K562 (cell line): ENCODE data around the gene ITGA7. TPM values are rescaled to one million over a fixed set of nuclear protein-coding genes. Genes with fewer than 3 reads are reported as not detected.
A peak's percentile ranks its signal among the peaks of the same experiment; 100 is the strongest.

ENCODE experiments used
- ATF2 ChIP-seq: sonication (generic); formaldehyde crosslinking; IDR thresholded peaks from 2 replicates; pipeline ENCODE4 v1.8.1; 2022; ENCODE audit warnings: missing genetic modification reagents
- CGGBP1 ChIP-seq: fragments of 250-450 bp; sonication (Bioruptor Pico); IDR thresholded peaks from 2 replicates; pipeline ENCODE4 v1.9.0; 2021; ENCODE audit warnings: mild to moderate bottlenecking
- CHCHD3 ChIP-seq: fragments of 250-450 bp; sonication (Bioruptor Pico); IDR thresholded peaks from 2 replicates; pipeline ENCODE4 v2.1.2; 2022; ENCODE audit warnings: mild to moderate bottlenecking
- CREB3 ChIP-seq: fragments of 450-650 bp; conservative IDR thresholded peaks from 2 replicates; pipeline ENCODE4 v1.6.1; 2016; ENCODE audit warnings: missing genetic modification characterization, low read depth, mild to moderate bottlenecking, missing compliant biosample characterization, moderate library complexity
- ELK3 ChIP-seq: fragments of 450-650 bp; formaldehyde crosslinking; IDR thresholded peaks from 2 replicates; pipeline ENCODE4 v1.4.0; 2020; ENCODE audit warnings: mild to moderate bottlenecking
- ESRRB ChIP-seq: fragments of 250-450 bp; sonication (Bioruptor Pico); IDR thresholded peaks from 2 replicates; pipeline ENCODE4 v1.5.0; 2020; ENCODE audit warnings: mild to moderate bottlenecking, moderate library complexity, borderline replicate concordance
- MAFK ChIP-seq: IDR thresholded peaks from 2 replicates; pipeline ENCODE4 v1.6.1; 2011; ENCODE audit warnings: low read length, improper control_type of control experiment
- PHF21A ChIP-seq: fragments of 450-650 bp; IDR thresholded peaks from 2 replicates; pipeline ENCODE4 v1.6.1; 2017; ENCODE audit warnings: low read depth, borderline replicate concordance
- SMARCA5 ChIP-seq: fragments of 450-650 bp; IDR thresholded peaks from 2 replicates; pipeline ENCODE4 v1.6.1; 2016
- SP2 ChIP-seq: IDR thresholded peaks from 2 replicates; pipeline ENCODE4 v1.6.1; 2011; ENCODE audit warnings: mild to moderate bottlenecking, low read depth, low read length, moderate library complexity; ENCODE audit not compliant: poor library complexity, severe bottlenecking; ENCODE audit errors: extremely low read depth
- ZBTB40 ChIP-seq, 2 experiments: fragments of 450-650 bp in 1 of 2; sonication (generic) in 1 of 2; formaldehyde crosslinking in 1 of 2; IDR thresholded peaks; 2 replicates each; pipeline versions ENCODE4 v1.7.1 to v1.9.0; 2016 to 2022; ENCODE audit warnings: inconsistent platforms in 1 of 2, mild to moderate bottlenecking in 1 of 2, missing genetic modification reagents in 1 of 2
- ZNF23 ChIP-seq: fragments of 250-450 bp; sonication (Bioruptor Pico); IDR thresholded peaks from 2 replicates; pipeline ENCODE4 v1.4.0; 2020; ENCODE audit warnings: mild to moderate bottlenecking
- ZNF316 ChIP-seq: fragments of 450-650 bp; IDR thresholded peaks from 2 replicates; pipeline ENCODE4 v1.6.1; 2016
- ZSCAN32 ChIP-seq: fragments of 450-650 bp; formaldehyde crosslinking; IDR thresholded peaks from 2 replicates; pipeline ENCODE4 v1.4.0; 2020; ENCODE audit warnings: mild to moderate bottlenecking, moderate library complexity
- polyA plus RNA-seq, 8 experiments: library from polyadenylated mRNA; depleted of rRNA in 4 of 8; stranded (reverse) in 5 of 8; unstranded in 3 of 8; fragments of >200 nt; fragmentation: Nextera tagmentation in 2 of 8; fragmentation: Illumina TruSeq in 1 of 8; extraction: Ambion mirVana in 2 of 8; extraction: Trizol in 1 of 8; gene quantifications; 2 replicates each; pipeline versions ENCODE4 v1.2.1 to v1.2.3, GENCODE V29; 2011 to 2014; ENCODE audit warnings: inconsistent platforms in 1 of 8, missing spikeins in 1 of 8
- total RNA-seq, 7 experiments: library from RNA; depleted of rRNA in 6 of 7; stranded (reverse); fragments of >200 nt in 6 of 7; fragmentation: Illumina TruSeq in 2 of 7; extraction: Trizol in 2 of 7; gene quantifications; 2 replicates each; pipeline versions ENCODE4 v1.2.1 to v1.2.3, GENCODE V29; 2011 to 2021; ENCODE audit warnings: low replicate concordance in 1 of 7

ITGA7 gene
- total and polyA plus RNA-seq, 9 of the 15 experiments (the other 6 are each of a cell fraction or from before 2014, with no cell fraction given): 0.11 to 2.3 (median 0.56) TPM; not detected in 1

GRCh38 chr12:55738123-55739024 lies 30.7 kb upstream of the ITGA7 start (continued):
- TF ChIP-seq ZBTB40 (IDR thresholded peaks at IDR 0.05) (0 out of 2 replicates have a peak, but pooled peaks have one; percentile 39), ZBTB40 (CRISPR knock-in tag; IDR thresholded peaks at IDR 0.05) (no peak), PHF21A (no peak), ZNF23 (CRISPR knock-in tag) (no peak), ZSCAN32 (CRISPR knock-in tag) (no peak), CHCHD3 (CRISPR knock-in tag) (no peak), CREB3 (tag) (no peak), ZNF316 (peak; percentile 98), MAFK (peak; percentile 82), CGGBP1 (CRISPR knock-in tag) (no peak), ESRRB (CRISPR knock-in tag) (no peak), SP2 (no peak), ELK3 (CRISPR knock-in tag) (no peak), ATF2 (no peak), SMARCA5 (no peak)
